LNCaP clone FGC (cell line): ENCODE measurements around the gene MRAS.

Experiments used
- DNase-seq: peaks from one replicate; pipeline ENCODE4 v3.0.0-alpha.2; 2011; ENCODE audit warnings: low read depth
- H3K4me3 ChIP-seq: 2 replicates; pipeline ENCODE4 v1.5.1; 2011; ENCODE audit warnings: mild to moderate bottlenecking, low read depth, low read length, control low read depth
- CTCF ChIP-seq: IDR thresholded peaks from 2 replicates; pipeline ENCODE4 v1.5.1; 2012; ENCODE audit warnings: mild to moderate bottlenecking; ENCODE audit not compliant: control insufficient read depth, insufficient read depth; ENCODE audit errors: extremely low read depth

The MRAS gene

DNA sequence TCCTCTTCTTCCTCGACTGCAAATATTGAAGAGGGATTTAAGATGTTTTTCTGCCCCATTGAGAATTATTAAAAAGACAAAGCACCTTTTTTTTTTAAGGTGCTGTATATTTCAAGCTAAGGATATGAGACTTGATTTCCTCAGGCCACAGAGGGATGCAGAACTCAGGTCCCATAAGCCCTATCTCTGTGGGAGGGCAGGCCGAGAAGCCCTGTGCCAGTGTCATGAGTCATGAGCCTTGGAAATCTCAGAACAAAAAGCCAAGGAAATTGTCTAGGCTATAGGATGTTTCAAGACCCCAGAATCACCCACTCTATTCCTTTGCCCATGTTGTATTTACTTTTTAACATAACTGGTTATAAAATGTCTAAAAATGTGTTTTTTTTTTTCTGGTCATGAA is 93.4 kb downstream of the MRAS start:
- TF ChIP-seq CTCF = no peak
- DNase-seq = no peak
- H3K4me3 ChIP-seq = no peak overlapping the region

DNA sequence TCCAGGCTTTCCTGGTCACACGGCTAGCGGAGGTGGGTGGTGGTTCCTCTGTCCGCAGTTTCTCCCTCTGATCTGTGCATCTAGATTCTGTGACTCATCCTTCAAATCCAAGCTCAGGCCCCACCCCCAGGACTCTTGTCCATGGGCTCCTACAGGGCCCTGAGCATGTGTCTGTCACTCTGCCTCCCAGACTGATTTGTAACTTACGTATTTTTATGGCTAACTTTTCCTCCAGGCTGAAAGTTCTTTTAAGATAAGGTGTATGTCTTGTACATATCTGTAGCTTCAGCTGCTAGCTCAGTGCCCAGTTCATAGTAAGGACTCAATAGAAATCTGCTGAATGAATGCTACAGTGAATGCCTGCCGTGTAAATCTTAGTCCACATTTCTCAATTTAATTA is 94.1 kb downstream of the MRAS start:
- no peak overlapping the region for H3K4me3 ChIP-seq
- DNase-seq = no peak
- no peak for TF ChIP-seq CTCF

DNA sequence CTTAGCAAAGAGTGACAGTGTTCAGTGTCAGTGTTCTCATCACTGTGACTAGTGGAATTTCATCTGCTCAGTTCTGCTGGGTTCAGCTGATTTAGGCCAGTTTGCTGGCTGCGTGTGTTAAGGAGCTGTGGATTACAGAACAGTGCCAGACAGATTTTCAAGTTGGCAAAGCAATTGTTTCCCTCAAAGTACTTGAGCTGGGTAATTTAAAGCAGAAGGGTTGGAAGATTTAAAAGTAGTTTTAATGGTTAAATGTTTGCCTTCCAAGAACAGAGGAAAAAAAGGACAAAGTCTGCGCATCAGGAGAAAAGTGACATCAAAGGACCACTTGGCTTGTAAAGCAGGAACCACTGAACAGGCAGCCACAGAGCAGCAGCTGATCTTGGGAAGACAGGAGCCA is 94.7 kb downstream of the MRAS start:
- H3K4me3 ChIP-seq = no peak overlapping the region
- no peak for TF ChIP-seq CTCF
- no peak for DNase-seq

- DNase-seq = no peak
- H3K4me3 ChIP-seq = no peak overlapping the region
- TF ChIP-seq CTCF = no peak
These were observed 95.4 kb downstream of the MRAS start for GRCh38 chr3:138443521-138444503.

GRCh38 chr3:138445236-138445635 is 96.9 kb downstream of the MRAS start:
- no peak for TF ChIP-seq CTCF
- DNase-seq = no peak
- no peak overlapping the region for H3K4me3 ChIP-seq

DNA sequence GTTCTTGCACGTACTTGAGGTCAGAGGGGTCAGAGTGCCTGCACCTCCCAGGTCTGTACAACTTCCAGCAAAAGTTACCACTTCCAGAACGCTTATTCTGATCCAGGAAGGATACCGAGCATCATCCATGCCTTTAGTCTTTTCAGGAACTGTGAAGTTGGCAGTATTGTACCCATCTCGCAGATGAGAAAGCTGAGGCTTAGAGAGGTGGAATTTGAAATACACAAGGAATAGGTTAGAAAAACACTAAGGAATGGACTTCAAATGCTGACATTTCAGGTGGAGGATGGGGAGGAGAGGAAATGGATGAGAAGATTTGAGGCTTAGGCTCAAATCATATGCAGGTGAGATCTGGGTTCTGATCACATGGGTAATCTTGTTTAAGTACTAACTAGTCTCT is 97.3 kb downstream of the MRAS start:
- no peak overlapping the region for H3K4me3 ChIP-seq
- no peak for TF ChIP-seq CTCF
- no peak for DNase-seq
